HG03175 (cell line): Measurements from ENCODE around the gene MAST3.

Experiments
- ATAC-seq: cut with Tn5 transposase; IDR thresholded peaks from one replicate; pipeline ENCODE4 v1.9.1; 2021; ENCODE audit warnings: mild to moderate bottlenecking, moderate library complexity; ENCODE audit not compliant: unreplicated experiment

Gene MAST3

DNA sequence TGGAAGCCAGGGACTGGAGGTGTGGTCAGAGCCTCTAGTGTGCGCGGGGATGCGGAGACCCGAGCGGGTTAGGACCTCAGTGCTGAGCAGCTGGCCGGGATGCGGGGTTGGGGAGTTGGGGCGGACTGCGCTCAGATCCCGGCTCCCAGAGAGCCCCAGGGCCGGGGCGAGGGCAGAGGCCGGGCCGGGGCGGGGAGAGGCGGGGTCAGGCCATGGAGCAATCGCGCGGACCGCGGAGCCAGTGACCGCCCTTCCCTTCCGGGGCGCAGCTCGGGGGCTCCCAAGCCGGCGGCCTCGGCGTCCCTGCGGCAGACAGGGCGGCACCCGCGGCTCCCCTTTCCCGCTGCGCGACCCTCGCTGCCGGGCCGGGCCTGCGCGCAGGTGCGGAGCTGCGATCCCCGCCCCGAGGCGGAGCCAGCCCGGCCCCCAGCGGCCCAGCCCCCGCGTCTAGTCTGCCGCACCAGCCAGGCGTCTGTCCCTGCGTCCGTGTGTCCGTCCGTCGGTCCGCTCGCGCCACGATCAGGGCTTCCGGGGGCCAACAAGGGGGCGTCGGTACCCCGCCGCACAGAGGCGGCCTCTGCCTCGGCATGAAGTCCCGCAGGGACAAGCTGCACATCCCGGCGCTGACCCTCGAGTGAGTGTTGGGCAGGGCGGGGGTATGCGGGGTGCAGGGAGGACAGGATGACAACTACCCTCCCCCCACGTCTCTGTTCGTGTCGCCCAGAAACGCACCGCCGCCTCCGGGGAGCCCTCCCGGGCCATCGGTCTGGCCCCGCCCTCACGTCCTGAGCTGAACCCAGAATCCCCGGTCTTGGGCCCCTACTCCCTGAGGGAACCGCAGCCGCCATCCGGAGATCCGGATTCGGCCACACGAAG, 12.4 kb downstream of the MAST3 start:
- no peak for ATAC-seq

DNA sequence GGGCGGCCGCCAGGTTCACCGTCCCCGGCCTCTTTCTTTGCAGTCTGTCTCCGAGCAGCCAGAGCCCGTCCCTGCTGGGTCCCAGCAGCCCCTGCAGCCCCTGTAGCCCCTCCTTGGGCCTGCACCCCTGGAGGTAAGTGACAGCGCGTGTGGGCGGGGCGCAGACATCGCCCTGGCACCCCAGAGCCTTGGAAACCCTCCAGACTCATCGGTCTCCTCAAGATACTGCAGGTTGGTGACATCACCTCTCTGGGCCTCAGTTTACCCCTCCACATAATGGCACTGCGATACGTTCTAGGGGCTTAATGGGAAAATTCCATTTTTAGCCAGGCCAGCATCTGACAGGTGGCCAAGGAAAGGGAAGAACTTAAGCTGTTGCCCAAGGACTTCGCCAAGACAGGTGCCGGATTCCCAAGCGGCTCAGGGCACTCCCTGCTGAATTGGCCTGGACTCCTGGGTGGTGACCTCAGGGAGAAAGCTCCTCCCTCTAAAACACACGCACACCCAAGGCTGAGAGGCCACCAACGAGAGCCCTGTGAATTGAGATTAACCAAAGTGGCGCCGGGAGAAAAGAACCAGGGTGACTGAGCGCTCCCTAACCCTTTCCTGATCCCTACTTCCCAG, 13.1 kb downstream of the MAST3 start:
- no peak for ATAC-seq

DNA sequence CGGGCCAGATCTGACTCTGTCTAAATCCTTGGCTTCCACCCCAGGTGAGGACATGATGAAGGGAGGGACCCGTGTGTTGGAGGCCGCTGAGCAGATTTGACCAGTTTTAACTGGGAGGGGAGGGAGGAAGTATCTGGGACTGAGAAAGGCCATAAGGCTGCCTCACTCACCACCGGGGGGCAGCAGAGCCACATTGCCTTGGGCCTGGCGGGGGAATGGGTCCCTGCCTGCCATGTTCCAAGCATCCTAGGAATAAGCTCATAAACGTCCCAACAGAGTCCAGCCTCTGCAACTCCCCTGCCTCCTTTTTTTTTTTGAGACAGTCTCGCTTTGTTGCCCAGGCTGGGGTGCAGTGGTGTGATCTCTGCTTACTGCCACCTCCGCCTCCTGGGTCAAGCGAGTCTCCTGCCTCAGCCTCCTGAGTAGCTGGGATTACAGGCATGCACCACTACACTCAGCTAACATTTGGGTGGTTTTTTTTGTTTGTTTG, 15.5 kb downstream of the MAST3 start:
- ATAC-seq: no peak

DNA sequence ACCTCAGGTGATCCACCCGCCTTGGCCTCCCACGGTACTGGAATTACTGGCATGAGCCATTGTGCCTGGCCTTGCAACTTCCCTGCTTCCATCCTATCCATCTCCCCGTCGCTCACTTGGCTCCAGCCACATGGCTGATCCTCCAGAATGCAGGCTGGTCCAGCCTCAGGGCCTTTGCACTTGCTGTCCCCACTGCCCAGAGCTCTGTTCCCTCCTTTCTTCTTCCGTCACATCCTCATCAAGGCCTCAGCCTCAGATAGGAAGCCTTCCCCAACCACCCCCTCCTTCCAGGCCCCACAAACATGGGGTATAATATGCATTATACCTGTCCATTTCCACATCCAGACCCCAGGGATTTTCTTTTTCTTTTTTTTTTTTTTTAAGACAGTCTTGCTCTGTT, 16.2 kb downstream of the MAST3 start:
- no peak for ATAC-seq

DNA sequence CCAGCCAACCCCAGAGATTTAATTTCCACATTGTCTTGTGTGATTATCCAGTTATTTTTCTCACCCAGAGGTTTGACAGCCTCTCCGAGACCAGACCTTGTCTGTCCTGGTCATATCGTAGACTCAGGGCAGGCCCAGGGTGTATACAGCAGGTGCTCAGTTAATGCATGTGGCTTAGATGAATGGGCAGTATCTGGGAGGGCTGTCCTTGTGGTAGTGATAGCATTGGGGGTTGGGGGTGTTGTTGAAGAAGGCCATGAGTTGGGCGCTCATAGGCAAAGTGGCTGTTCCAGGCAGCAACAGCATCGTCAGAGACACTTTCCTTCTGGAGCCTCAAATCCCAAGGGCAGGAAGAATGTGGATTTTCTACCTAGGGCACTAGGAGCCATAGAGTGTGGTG, 16.9 kb downstream of the MAST3 start:
- ATAC-seq: no peak

DNA sequence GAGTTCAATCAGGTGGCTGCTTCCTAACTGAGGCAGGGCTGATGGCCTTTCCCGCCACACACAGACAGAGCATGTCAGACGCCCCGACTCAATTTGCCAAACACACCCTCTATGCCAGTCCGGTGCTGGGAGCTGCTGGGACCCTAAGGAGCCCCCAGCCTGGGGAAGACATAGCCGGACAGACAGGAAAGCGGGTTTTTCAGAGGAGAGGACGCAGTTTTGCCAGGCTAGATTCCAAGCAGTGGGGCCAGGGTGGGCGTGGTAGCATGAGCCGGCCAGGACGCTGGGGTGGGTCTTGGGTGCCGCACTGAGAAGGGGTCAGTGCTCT, 19.8 kb downstream of the MAST3 start:
- ATAC-seq: no peak

DNA sequence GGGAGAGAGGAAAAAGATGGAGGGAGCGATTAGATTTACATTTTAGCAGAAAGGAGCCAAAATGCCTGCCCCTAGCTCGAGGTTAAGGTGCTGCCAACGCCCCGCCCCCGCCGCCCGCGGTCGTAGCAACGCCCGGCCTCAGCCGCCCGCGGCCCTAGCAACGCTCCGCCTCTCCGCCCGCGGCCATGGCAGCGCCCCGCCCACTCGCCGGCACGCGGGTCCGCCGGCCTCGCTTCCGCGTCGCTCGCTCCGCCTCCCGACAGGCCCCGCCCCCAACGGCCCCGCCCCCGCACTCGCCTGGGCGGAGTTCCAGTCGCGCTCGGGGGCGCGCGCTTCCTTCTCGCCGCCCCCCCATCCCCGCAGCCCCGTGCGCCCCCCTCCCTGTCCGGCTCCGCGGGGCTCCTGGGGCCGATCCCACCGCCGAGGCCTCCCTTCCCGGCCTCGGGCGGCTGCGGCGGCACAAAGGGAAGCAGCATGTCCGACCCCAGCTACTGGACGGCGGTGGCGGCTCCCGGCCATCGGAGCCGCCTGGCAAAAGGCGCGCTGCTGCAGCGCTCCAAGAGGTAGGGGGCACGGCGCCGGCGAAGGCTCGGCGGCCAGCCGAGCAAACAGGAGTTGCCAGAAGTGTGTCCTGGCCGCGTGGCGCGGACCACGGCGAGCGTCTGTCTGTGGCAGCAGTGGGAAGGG, 20.3 kb downstream of the MAST3 start:
- peak; percentile 86 for ATAC-seq

DNA sequence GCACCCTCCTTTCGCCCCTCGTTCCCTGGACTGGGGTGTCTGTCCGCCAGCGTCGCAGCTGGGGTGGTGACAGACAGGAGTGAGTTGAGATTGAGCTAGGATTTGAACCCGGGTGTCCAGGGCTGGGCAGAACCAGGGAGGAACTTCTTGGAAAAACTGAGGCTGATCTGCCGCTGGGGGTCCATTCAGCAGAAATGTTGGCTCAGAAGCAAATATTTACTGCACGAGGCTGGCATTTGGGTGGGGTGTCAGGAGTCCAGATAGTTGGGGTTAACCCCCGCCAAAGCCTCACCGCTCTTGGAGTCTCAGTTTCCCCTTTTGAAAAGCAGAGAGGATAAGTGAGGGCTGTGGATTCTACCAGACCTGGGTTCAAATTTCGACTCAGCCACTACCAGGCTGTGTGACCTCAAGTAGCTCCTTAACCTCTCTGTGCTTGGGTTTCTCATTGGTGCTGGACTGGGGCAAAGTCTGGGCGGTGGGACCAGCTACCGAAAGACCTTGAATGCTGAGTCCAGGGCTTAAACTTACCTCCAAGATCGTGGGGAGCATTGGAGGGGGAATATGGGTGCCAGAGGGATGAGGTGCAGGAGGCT, 20.9 kb downstream of the MAST3 start:
- ATAC-seq: no peak

DNA sequence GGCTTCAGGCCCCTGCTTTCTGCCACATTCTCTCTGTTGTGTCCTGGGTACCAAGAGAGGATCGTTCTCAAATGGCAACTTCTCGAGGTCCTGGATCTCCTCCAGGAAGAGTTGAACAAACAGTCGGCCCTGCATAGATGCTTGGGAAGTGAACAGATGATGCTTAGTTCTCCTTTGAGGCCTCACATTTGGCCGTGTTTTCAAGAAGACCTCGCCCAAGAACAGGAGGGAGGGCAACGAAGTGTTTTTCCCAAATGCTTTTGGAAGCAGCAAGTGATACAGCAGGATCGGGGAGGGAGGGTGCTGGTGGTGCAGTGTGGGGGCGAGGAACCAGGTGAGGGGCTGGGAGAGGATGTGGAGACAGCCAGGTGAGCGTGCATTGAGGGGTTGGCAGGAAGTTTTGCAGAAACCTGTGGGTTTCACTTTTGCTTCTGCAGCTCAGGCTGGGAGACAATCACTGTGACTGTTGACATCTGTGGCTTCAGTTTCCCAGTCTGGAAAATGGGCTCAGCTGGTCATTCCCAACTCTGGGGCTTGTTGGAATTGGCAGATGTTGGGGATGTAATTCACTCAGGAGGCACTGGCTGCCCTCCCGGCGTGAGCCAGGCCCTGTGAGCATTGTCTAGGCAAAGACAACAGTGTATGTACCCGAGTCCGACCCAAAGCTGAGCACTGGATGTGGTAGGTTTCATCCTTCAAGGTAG, 21.6 kb downstream of the MAST3 start:
- ATAC-seq: no peak

DNA sequence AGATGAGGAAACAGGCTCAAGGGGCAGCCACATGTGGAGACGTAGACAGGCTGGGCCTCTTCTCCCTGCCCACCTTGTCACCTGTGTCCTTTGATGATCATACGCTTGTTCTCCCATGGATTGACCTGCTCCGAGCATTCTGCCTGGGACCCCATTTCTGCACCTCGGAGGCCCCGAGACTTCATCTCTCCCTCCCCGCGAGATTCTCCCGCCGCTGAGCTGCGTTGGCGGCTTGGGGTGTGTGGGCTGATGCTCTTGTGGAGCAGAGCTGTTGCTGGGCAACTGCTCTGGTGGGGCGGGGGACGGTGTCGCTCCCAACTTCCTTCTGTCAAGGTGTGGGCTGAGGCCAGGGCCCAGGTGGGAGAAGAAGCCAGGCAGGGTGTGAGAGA, 22.1 kb downstream of the MAST3 start:
- ATAC-seq: no peak

DNA sequence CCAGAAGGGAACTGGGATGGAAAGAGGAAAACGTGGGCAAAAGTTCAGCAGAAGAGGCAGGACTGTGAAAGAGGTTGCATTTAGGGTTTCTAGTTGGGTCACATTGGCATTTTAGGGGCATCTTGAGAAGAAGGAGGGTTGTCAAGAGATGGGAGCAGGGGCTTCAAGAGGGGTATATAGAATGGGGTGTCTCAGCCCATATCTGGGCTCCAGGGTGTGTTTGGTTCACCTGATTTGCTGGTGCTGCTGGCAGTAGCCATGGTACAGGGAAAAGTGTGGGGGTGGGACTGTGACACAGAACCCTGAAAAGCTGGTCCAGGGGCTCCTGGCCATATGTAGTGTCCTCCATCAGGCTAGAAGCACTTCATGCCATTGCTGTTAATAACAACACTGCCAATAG, 22.5 kb downstream of the MAST3 start:
- no peak for ATAC-seq

DNA sequence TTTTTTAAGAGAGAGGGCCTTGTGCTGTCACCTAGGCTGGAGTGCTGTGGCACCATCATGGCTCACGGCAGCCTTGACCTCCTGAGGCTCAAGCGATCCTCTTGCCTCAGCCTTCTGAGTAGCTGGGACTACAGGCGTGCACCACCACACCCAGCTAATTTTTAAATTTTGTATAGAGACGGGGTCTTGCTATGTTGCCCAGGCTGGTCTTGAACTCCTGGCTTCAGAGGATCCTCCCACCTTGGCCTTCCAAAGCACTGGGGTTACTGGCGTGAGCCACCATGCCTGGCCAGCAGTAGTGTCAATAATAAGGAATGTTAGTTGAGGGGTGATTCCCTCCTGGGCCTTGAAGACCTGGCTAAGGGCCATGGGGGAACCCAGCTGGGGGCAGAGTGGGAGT, 23.6 kb downstream of the MAST3 start:
- ATAC-seq: no peak

DNA sequence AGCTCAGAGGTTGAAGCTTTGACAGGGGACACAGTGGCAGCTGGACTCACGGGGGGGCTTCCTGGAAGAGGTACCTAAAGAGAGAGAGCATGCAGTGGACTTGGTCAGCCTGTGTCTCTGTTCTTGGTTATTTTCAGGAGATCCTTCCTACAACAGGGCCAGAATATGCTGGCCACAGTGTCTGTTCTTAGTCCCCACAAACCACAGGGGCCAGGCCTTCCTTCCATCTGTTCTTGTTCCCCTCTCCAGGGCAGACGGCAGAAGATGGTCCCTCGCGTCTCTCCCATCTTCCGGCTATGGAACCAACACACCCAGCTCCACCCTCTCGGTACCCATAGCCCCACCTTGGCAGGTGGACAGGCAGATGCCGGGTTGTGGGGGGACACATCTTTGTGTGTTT, 24.8 kb downstream of the MAST3 start:
- no peak for ATAC-seq

DNA sequence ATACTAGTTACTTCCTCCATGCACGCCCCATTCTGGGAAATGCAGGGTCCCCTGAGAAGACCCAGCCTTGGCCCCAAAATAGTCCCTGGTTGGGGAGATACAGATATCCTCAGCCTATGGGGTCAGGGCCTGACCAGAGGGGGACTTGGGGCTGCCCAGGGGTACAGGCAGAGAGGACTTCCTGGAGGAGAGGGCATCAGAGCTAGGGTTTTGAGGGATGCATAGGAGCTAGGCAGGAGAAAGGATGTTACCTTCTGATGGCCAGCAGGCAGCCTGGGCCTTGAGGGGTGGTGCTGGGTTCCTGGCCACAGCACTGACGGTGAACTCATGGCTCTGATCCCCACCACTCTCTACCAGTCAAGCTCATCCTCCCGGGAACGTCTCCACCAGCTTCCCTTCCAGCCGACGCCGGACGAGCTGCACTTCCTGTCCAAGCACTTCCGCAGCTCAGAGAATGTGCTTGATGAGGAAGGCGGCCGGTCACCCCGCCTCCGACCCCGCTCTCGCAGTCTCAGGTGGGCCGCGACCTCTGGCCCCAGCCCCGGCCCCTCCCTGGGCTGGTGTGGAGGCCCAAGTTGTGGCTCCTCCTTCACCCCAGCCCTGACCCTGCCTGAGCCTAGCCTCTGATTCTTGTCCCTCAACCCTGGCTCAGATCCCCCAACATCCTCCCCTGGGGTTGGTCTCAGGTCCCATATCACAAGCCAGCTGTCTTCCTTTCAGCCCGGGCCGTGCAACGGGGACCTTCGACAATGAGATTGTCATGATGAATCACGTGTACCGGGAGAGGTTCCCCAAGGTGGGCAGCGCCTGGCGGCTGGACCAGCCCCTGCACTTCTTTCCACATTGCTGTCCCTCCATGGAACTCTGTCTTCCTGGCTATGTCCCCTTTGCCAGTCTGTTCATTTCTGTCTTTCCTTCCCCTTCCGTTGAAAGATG, 25.6 kb downstream of the MAST3 start:
- ATAC-seq: no peak

DNA sequence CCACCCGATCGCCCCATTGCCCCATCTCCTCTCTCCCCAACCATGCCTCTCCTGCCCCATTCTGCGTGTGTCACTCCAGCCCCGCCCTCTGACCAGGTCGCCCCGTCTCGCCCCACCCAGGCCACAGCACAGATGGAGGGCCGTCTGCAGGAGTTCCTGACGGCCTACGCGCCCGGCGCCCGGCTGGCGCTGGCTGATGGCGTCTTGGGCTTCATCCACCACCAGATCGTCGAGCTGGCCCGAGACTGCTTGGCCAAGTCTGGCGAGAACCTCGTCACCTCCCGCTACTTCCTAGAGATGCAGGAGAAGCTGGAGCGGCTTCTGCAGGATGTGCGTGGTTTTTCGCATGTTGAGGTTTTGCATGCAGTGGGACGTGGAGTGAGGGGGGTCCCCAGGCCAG, 26.2 kb downstream of the MAST3 start:
- no peak for ATAC-seq

DNA sequence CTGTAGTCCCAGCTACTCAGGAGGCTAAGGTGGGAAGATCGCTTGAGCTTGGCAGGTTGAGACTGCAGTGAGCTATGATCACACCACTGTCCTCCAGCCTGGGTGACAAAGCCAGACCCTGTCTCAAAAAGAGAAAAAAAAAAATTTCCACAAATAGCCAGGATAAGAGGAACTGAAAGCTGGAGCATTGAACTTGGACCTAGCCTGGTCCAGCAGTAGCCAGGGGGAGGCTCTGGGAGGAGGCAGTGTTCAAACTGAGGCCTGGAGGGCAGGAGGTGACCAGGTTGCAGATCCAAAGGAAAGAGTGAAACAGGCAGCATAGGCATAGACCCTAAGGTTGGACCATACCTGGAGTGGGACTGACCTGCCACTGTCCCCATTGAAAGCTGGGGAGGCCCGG, 28.5 kb downstream of the MAST3 start:
- ATAC-seq: no peak

DNA sequence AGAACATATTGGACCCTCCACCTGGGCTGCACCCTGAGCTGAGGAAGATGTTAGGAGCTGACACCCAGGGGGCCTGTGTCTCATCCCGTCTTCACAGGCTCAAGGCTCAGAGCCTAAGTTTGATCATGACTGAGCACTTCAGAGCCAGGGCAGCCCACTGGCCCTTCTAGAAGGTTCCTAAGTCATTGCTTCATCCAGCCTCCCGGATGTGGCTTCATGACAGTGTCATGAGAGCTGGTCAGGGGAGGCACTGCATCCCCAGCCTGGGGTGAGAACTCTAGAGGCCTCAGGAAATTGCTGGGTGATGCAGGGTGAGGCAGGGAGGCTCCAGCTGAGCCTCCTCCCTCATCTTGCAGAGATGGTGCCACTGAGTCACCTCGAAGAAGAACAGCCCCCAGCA, 30.5 kb downstream of the MAST3 start:
- ATAC-seq: no peak

DNA sequence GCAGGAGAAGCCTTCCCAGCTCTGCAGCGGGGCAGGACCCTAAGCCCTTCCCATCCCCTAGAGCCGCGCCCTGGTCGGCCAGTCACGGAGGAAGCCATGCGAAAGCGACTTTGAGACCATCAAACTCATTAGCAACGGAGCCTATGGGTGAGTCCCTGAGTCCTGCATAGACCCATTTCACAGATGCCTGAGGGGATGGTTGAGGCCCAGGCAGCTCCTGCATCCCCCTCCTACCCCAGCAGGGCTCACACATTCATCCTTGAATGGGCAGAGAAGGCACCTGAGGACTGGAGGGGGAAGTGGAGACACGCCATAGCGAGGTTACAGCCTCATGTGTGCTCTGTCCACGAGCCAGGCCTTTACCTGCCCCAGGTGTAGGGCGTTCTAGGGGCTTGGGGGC, 31.2 kb downstream of the MAST3 start:
- ATAC-seq: no peak

DNA sequence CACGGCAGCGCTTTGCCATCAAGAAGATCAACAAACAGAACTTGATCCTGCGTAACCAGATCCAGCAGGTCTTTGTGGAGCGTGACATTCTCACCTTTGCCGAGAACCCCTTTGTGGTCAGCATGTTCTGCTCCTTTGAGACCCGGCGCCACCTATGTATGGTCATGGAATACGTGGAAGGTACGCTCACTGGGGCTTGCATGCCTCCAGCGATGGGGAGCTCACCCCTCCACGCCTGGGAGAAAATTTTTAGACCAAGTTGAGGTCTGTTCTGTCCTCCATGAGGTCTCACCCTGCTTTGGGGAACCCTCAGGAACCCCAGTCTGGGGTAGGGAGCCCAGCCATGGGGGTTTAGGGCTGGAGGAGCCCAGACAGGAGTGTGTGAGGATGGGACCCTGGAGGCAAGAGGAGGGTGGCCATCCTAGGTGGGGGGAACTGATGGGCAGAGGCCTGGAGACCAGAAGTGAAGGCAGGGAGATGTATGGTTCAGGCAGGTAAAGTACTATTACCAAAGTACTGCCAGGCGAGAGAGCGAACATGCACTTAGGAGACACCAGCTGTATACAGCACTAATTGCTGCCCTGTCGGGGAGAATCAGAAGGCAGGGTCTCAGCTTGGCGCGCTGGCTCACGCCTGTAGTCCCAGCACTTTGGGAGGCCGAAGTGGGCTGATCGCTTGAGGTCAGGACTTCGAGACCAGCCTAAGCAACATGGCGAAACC, 33.1 kb downstream of the MAST3 start:
- ATAC-seq: no peak
